GM12801 (cell line): ENCODE results near the gene PRKCG.

Experiments used
- CTCF ChIP-seq: IDR thresholded peaks from one replicate; pipeline ENCODE4 v1.5.1; 2011; ENCODE audit warnings: control low read depth; ENCODE audit not compliant: insufficient read length; ENCODE audit errors: extremely low read depth

The PRKCG gene

GRCh38 chr19:53871454-53871853 lies 10.5 kb upstream of the PRKCG start:
- no peak for TF ChIP-seq CTCF

DNA sequence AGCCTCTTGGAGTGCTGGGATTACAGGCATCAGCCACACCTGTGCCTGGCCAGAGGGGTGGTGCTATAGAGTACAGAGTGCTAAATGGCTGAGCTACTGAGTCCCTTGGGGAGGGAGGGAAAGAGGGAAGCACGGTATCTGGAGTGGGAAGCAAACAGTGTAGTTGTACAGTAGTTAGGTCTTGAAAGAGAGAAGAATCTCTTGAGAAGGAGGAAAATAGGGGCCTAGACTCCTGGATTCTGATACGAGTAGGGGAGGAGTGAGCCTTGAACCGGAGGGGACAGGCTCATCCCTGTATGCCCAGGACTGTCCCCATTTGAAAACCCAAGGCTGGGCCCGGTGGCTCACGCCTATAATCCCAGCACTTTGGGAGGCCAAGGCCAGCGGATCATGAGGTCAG lies 9.2 kb upstream of the PRKCG start:
- TF ChIP-seq CTCF: no peak

DNA sequence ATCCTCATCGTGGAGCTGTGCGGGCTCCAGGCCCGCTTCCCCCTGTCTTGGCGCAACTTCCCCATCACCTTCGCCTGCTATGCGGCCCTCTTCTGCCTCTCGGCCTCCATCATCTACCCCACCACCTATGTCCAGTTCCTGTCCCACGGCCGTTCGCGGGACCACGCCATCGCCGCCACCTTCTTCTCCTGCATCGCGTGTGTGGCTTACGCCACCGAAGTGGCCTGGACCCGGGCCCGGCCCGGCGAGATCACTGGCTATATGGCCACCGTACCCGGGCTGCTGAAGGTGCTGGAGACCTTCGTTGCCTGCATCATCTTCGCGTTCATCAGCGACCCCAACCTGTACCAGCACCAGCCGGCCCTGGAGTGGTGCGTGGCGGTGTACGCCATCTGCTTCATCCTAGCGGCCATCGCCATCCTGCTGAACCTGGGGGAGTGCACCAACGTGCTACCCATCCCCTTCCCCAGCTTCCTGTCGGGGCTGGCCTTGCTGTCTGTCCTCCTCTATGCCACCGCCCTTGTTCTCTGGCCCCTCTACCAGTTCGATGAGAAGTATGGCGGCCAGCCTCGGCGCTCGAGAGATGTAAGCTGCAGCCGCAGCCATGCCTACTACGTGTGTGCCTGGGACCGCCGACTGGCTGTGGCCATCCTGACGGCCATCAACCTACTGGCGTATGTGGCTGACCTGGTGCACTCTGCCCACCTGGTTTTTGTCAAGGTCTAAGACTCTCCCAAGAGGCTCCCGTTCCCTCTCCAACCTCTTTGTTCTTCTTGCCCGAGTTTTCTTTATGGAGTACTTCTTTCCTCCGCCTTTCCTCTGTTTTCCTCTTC lies 8.0 kb upstream of the PRKCG start:
- TF ChIP-seq CTCF: no peak

DNA sequence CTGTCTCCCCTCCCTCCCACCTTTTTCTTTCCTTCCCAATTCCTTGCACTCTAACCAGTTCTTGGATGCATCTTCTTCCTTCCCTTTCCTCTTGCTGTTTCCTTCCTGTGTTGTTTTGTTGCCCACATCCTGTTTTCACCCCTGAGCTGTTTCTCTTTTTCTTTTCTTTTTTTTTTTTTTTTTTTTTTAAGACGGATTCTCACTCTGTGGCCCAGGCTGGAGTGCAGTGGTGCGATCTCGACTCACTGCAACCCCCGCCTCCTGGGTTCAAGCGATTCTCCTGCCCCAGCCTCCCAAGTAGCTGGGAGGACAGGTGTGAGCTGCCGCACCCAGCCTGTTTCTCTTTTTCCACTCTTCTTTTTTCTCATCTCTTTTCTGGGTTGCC lies 7.4 kb upstream of the PRKCG start:
- no peak for TF ChIP-seq CTCF

DNA sequence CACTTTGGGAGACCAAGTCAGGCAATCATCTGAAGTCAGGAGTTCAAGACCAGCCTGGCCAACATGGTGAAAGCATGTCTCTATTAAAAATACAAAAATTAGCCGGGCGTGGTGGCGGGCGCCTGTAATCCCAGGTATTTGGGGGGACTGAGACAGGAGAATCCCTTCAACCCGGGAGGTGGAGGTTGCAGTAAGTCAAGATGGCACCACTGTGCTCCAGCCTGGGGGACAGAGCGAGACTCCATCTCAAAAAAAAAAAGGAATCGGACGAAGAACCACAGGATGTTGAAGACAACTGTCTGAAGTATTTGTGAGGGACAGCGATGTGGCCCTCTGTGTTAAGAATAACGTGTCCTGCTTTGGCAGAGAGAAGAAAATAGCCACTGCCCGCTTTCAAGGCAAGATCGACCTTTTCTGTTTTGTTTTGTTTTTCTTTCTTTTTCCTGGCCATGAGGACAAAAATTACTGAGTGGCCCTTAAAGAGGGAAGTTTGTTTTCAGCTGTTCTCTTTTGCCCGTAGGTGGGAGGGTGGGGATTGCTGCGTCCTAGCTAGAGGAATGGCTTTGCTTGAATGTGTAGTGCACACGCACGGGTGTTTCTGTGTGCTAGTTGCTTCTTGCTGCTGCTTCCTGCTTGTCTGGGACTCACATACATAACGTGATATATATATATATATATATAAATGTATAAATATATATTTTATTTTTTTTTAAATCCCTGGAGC lies 6.2 kb upstream of the PRKCG start:
- TF ChIP-seq CTCF: no peak

GRCh38 chr19:53876651-53877224 lies 5.3 kb upstream of the PRKCG start:
- no peak for TF ChIP-seq CTCF

DNA sequence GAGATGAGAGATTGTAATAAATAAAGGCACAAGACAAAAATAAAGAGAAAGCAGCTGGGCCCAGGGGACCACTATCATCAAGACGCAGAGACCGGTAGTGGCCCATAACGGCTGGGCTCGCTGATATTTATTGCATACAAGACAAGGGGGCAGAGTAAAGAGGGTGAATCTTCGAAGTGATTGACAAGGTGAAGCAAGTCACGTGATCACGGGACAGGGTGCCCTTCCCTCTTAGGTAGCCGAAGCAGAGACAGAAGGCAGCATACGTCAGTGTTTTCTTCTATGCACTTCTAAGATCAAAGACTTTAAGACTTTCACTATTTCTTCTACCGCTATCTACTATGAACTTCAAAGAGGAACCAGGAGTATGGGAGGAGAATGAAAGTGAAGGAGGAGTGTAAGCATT lies 4.6 kb upstream of the PRKCG start:
- no peak for TF ChIP-seq CTCF
